Measurements from ENCODE around the gene HHAT.

The HHAT gene

DNA sequence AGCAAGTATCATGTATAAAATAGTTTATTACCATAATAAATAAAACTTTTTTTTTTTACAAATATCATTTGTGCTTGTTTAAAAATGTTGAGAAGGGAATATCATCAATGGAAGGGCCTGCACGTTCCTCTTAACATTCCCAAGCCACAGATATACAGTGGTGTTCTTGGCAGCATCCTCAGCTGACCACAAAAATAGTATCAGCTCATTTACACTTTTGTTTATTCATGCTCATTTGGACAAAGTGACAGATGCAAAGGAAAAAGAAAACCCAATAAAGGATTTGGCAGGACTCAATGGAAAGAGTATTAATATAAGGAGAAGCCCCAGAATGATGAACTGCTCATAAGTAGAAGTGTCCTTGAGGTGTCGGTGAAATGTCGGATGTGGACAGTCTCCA lies 349.6 kb downstream of the HHAT start:
- no peak for DNase-seq
- Histone ChIP-seq H3K9me3 (ENCODE audit: control insufficient read depth, low read length) (no peaks in the 10 kb centered on the region), H3K27me3 (replicated peaks; ENCODE audit: control insufficient read depth, insufficient read depth, low read length, poor library complexity, severe bottlenecking) (no peaks in the 10 kb centered on the region), H3K4me3 (ENCODE audit: insufficient read depth, low read depth, low read length, poor library complexity, severe bottlenecking) (no peak overlapping the region), H3K27ac (ENCODE audit: insufficient read depth, low read length, poor library complexity, severe bottlenecking) (no peak overlapping the region), H3K4me1 (ENCODE audit: control insufficient read depth, insufficient read depth, low read length, poor library complexity, severe bottlenecking) (no peaks in the 10 kb centered on the region), H3K36me3 (ENCODE audit: control insufficient read depth, insufficient read depth, low read length) (no peaks in the 10 kb centered on the region)

- no peak for DNase-seq
- no peaks in the 10 kb centered on the region for H3K36me3 ChIP-seq (ENCODE audit: control insufficient read depth, insufficient read depth, low read length)
Observed at GRCh38 chr1:210681158-210681557, 352.5 kb downstream of the HHAT start.

DNA sequence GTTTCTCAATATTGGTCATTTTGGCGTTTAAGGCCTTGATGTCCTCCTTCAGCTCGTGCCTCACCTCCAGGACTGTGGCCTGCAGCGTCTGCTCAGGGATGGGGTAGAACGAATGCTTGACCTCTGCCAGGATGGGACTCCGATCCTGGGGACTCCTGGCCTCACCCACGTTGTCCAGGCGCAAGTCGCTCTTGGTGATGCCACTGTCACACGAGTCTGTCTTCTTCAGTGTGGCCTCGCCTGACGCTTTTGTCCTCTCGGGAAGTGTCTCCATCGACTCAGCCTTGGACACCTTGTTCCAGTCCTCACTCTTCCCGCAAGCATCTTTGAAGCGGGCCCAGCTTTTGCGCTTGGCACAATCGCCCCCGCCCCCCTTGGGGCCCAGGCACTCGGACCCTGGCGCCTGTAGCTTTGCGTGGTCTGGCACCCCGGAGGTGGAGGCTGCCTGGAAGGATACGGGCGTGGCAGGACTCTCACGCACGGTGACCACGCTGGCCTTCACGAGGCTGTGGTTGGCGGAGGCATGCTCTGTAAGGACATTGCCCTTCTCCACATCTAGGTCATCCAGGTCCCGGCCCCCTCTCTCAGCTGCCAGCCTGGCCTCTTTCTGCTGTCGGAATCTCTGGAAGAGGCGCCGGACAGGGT lies 354.8 kb downstream of the HHAT start:
- no peak for DNase-seq
- H3K4me3 ChIP-seq (ENCODE audit: insufficient read depth, low read depth, low read length, poor library complexity, severe bottlenecking) = no peak overlapping the region

More at GRCh38 chr1:210681158-210681557, 352.5 kb downstream of the HHAT start:
- Histone ChIP-seq H3K27me3 (replicated peaks; ENCODE audit: control insufficient read depth, insufficient read depth, low read length, poor library complexity, severe bottlenecking) (no peaks in the 10 kb centered on the region), H3K4me3 (ENCODE audit: insufficient read depth, low read depth, low read length, poor library complexity, severe bottlenecking) (no peak overlapping the region), H3K4me1 (ENCODE audit: control insufficient read depth, insufficient read depth, low read length, poor library complexity, severe bottlenecking) (no peaks in the 10 kb centered on the region), H3K9me3 (ENCODE audit: control insufficient read depth, low read length) (no peaks in the 10 kb centered on the region), H3K27ac (ENCODE audit: insufficient read depth, low read length, poor library complexity, severe bottlenecking) (no peak overlapping the region)

DNA sequence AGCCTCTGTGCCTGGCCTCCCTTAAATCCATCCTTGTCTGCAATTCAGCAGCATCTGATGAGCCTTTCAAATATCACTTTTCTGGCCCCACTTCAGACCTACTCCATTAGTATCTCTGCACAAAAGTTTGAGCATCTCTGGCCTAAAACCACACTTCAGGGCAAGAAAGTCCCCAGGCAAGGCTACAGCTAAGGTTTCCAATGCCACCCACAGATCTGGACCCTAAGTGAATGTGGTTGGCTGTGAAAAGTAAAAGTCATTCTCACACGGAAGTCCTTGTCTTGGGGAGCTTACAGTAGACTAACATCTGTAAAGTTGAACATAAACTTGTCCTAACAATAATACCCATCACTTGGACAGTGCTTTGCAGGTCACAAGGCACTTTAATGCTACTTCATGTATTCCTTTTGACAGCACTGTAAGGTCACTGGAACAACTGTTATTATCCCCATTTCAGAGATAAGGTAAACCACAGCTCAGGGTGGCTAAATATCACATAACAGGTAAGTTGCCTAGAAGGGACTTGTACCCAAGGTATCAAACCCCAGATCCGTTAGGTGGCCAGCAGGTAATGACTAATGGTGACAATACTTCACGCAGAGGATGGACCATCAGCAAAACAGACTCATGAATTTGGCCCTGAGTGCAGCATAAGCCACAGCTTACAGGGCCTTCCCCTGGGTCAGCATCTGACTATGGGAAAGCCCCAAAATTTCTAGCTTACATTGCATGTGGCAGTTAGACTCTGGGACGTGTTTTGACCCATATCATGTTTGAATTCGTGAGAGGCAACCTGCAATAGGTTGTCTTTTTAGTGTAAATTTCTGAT lies 356.0 kb downstream of the HHAT start:
- Histone ChIP-seq H3K27me3 (replicated peaks; ENCODE audit: control insufficient read depth, insufficient read depth, low read length, poor library complexity, severe bottlenecking) (no peaks in the 10 kb centered on the region), H3K4me1 (ENCODE audit: control insufficient read depth, insufficient read depth, low read length, poor library complexity, severe bottlenecking) (no peaks in the 10 kb centered on the region), H3K4me3 (ENCODE audit: insufficient read depth, low read depth, low read length, poor library complexity, severe bottlenecking) (no peak overlapping the region), H3K36me3 (ENCODE audit: control insufficient read depth, insufficient read depth, low read length) (no peaks in the 10 kb centered on the region), H3K9me3 (ENCODE audit: control insufficient read depth, low read length) (no peaks in the 10 kb centered on the region), H3K27ac (ENCODE audit: insufficient read depth, low read length, poor library complexity, severe bottlenecking) (no peak overlapping the region)
- no peak for DNase-seq

More for the DNA sequence above, 354.8 kb downstream of the HHAT start:
- no peaks in the 10 kb centered on the region for H3K4me1 ChIP-seq (ENCODE audit: control insufficient read depth, insufficient read depth, low read length, poor library complexity, severe bottlenecking)
- H3K27me3 ChIP-seq (replicated peaks; ENCODE audit: control insufficient read depth, insufficient read depth, low read length, poor library complexity, severe bottlenecking) = no peaks in the 10 kb centered on the region
- H3K27ac ChIP-seq (ENCODE audit: insufficient read depth, low read length, poor library complexity, severe bottlenecking) = no peak overlapping the region
- H3K9me3 ChIP-seq (ENCODE audit: control insufficient read depth, low read length) = no peaks in the 10 kb centered on the region
- no peaks in the 10 kb centered on the region for H3K36me3 ChIP-seq (ENCODE audit: control insufficient read depth, insufficient read depth, low read length)

DNA sequence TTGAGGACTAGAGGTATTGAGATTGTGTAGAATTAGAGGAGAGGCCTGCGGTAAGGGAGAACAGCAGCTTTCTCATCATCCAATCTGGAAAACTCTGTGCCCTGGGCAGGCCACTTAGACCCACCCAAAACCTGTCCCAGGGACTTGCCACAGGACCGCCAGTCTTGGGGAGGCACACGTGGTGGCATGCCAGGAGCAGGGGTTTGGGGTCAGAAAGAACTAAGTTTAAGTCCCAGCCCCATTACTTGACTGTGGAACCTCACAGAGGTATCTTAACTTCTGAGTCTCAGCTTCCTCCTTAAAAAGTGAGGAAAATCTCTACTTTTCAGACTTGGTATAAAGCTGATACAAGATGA lies 356.6 kb downstream of the HHAT start:
- Histone ChIP-seq H3K9me3 (ENCODE audit: control insufficient read depth, low read length) (no peaks in the 10 kb centered on the region), H3K4me1 (ENCODE audit: control insufficient read depth, insufficient read depth, low read length, poor library complexity, severe bottlenecking) (no peaks in the 10 kb centered on the region), H3K27ac (ENCODE audit: insufficient read depth, low read length, poor library complexity, severe bottlenecking) (no peak overlapping the region), H3K4me3 (ENCODE audit: insufficient read depth, low read depth, low read length, poor library complexity, severe bottlenecking) (no peak overlapping the region), H3K36me3 (ENCODE audit: control insufficient read depth, insufficient read depth, low read length) (no peaks in the 10 kb centered on the region), H3K27me3 (replicated peaks; ENCODE audit: control insufficient read depth, insufficient read depth, low read length, poor library complexity, severe bottlenecking) (no peaks in the 10 kb centered on the region)
- no peak for DNase-seq

GRCh38 chr1:210686841-210687240 lies 358.1 kb downstream of the HHAT start:
- Histone ChIP-seq H3K27me3 (replicated peaks; ENCODE audit: control insufficient read depth, insufficient read depth, low read length, poor library complexity, severe bottlenecking) (no peaks in the 10 kb centered on the region), H3K4me1 (ENCODE audit: control insufficient read depth, insufficient read depth, low read length, poor library complexity, severe bottlenecking) (no peaks in the 10 kb centered on the region), H3K27ac (ENCODE audit: insufficient read depth, low read length, poor library complexity, severe bottlenecking) (no peak overlapping the region), H3K4me3 (ENCODE audit: insufficient read depth, low read depth, low read length, poor library complexity, severe bottlenecking) (no peak overlapping the region), H3K9me3 (ENCODE audit: control insufficient read depth, low read length) (no peaks in the 10 kb centered on the region), H3K36me3 (ENCODE audit: control insufficient read depth, insufficient read depth, low read length) (no peaks in the 10 kb centered on the region)
- no peak for DNase-seq

DNA sequence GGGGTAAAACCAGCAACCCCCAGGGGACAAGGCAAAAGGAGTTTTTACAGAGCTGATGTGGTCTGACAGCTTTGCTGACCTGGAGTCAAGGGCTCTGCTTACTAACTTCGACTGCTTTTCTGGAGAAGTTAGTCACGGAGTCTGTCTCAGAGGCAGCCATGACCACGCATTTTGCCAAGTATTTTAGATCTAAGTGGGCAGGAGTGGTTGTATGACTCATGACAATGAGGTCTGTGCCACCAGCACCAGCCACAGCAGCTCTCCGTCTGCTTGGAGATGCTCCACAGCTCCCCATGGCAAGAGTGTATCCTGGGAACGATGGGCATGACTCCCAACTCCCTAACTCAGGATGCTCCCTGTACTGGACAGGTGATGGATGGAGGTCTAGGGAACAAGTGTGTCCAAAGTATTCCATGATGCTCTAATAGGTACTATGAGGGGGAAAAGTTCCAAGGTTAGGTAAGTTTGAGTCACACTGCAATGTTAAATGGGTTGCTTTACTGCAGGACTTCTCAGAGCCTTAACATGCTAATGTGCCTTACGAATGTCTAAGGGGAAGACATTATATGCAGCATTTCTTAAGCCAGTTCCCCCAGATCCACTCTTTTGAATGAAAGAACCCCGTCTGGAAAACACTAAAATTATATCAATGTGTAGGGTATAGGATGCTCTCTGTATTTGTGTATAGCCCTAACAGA lies 359.0 kb downstream of the HHAT start:
- Histone ChIP-seq H3K9me3 (ENCODE audit: control insufficient read depth, low read length) (no peaks in the 10 kb centered on the region), H3K27ac (ENCODE audit: insufficient read depth, low read length, poor library complexity, severe bottlenecking) (no peak overlapping the region), H3K36me3 (ENCODE audit: control insufficient read depth, insufficient read depth, low read length) (no peaks in the 10 kb centered on the region), H3K4me3 (ENCODE audit: insufficient read depth, low read depth, low read length, poor library complexity, severe bottlenecking) (no peak overlapping the region), H3K4me1 (ENCODE audit: control insufficient read depth, insufficient read depth, low read length, poor library complexity, severe bottlenecking) (no peaks in the 10 kb centered on the region), H3K27me3 (replicated peaks; ENCODE audit: control insufficient read depth, insufficient read depth, low read length, poor library complexity, severe bottlenecking) (no peaks in the 10 kb centered on the region)
- DNase-seq = no peak

GRCh38 chr1:210688512-210689234 lies 360.0 kb downstream of the HHAT start:
- H3K4me1 ChIP-seq (ENCODE audit: control insufficient read depth, insufficient read depth, low read length, poor library complexity, severe bottlenecking) = no peaks in the 10 kb centered on the region
- no peak for DNase-seq
- H3K36me3 ChIP-seq (ENCODE audit: control insufficient read depth, insufficient read depth, low read length) = no peaks in the 10 kb centered on the region
- no peaks in the 10 kb centered on the region for H3K27me3 ChIP-seq (replicated peaks; ENCODE audit: control insufficient read depth, insufficient read depth, low read length, poor library complexity, severe bottlenecking)
- H3K9me3 ChIP-seq (ENCODE audit: control insufficient read depth, low read length) = no peaks in the 10 kb centered on the region
- H3K4me3 ChIP-seq (ENCODE audit: insufficient read depth, low read depth, low read length, poor library complexity, severe bottlenecking) = no peak overlapping the region
- H3K27ac ChIP-seq (ENCODE audit: insufficient read depth, low read length, poor library complexity, severe bottlenecking) = no peak overlapping the region

GRCh38 chr1:210689826-210690225 lies 361.1 kb downstream of the HHAT start:
- DNase-seq = no peak
- H3K27ac ChIP-seq (ENCODE audit: insufficient read depth, low read length, poor library complexity, severe bottlenecking) = no peak overlapping the region
- no peaks in the 10 kb centered on the region for H3K36me3 ChIP-seq (ENCODE audit: control insufficient read depth, insufficient read depth, low read length)
- H3K4me3 ChIP-seq (ENCODE audit: insufficient read depth, low read depth, low read length, poor library complexity, severe bottlenecking) = no peak overlapping the region
- H3K4me1 ChIP-seq (ENCODE audit: control insufficient read depth, insufficient read depth, low read length, poor library complexity, severe bottlenecking) = no peaks in the 10 kb centered on the region
- no peaks in the 10 kb centered on the region for H3K27me3 ChIP-seq (replicated peaks; ENCODE audit: control insufficient read depth, insufficient read depth, low read length, poor library complexity, severe bottlenecking)
- no peaks in the 10 kb centered on the region for H3K9me3 ChIP-seq (ENCODE audit: control insufficient read depth, low read length)
